ENCODE measurements around the gene PSMG4. TPM values are rescaled to one million over a fixed set of nuclear protein-coding genes. Genes with fewer than 3 reads are reported as not detected.

PSMG4 gene
- total RNA-seq, 1 experiment from 2014 or later = 35.0 TPM

DNA sequence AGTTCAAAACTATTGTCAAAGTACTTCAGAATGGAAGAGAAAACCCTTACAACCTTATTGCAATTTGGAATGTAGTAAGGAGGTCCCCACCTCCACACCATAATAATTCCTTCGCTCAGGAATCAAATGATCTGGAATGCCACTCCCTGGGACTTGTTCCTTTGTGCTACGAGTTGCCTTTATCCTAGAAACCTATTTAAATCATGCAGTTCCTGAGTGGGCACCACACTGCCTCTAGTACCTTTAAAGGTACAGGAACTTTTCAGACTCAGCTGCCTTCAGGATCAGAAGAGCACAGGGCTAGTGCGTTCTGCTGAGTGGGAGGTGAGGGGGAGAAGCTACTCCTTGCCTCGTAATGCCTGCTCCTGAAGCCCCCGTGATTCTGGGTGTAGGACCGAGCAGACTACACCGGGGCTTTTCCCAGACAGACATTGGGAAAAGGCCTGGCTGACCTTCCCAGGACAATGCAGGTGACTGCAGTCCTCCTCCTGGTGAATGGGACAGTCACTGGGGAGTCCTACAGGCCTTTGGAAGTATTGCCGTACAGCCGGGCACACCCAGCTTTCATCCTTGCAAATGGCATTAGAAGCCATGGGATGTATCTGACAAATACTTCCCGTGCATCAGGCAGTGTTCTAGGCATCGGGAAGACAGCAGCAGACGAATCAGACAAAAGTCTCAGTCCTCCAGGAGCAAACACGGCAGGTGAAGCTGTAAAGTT is 19.5 kb upstream of the PSMG4 start:
- no peaks in the 10 kb centered on the region for H4K20me1 ChIP-seq (ENCODE audit: insufficient read depth)
- no peak overlapping the region for H3K27ac ChIP-seq (ENCODE audit: low read depth, low read length)
- DNase-seq (ENCODE audit: low read depth, low spot score) (peak; percentile 49), ATAC-seq (peak; percentile 99)
- no peaks in the 10 kb centered on the region for H3K79me2 ChIP-seq (ENCODE audit: insufficient read depth, low read length)
- POLR2A ChIA-PET = interaction anchor here (1.1 to 1.3 kb wide), 2 partner anchors 20 to 77 kb away, joined by 3 read pairs; partner anchors contain the start of gene PSMG4
- H3K9ac ChIP-seq (ENCODE audit: low read length) = no peak overlapping the region
- H3K27me3 ChIP-seq (ENCODE audit: insufficient read depth, low read length) = no peaks in the 10 kb centered on the region
- CTCF ChIA-PET = interaction anchor here (2.3 kb wide), 1 partner anchor 12 kb away, joined by 7 read pairs; no protein-coding TSS in a partner anchor
- BruUV-seq (replicated peaks) = no TSS peak
- RAD21 ChIA-PET (ENCODE audit: low non-redundant PET in 1 of 2, low total read pairs in 2 of 2, uncharacterized antibody in 2 of 2, unreplicated experiment in 2 of 2) = no interaction called here
- peak; percentile 49; the same call in 1 of the 2 replicates for TF ChIP-seq RAD21 (IDR thresholded peaks at IDR 0.05; ENCODE audit: low read depth)
- TF ChIP-seq, protein P1, sequence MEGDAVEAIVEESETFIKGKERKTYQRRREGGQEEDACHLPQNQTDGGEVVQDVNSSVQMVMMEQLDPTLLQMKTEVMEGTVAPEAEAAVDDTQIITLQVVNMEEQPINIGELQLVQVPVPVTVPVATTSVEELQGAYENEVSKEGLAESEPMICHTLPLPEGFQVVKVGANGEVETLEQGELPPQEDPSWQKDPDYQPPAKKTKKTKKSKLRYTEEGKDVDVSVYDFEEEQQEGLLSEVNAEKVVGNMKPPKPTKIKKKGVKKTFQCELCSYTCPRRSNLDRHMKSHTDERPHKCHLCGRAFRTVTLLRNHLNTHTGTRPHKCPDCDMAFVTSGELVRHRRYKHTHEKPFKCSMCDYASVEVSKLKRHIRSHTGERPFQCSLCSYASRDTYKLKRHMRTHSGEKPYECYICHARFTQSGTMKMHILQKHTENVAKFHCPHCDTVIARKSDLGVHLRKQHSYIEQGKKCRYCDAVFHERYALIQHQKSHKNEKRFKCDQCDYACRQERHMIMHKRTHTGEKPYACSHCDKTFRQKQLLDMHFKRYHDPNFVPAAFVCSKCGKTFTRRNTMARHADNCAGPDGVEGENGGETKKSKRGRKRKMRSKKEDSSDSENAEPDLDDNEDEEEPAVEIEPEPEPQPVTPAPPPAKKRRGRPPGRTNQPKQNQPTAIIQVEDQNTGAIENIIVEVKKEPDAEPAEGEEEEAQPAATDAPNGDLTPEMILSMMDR (IDR thresholded peaks at IDR 0.05 in 2 of 3, conservative IDR thresholded peaks at IDR 0.05 in 1 of 3; ENCODE audit: borderline replicate concordance in 1 of 3, insufficient read depth in 1 of 3, low read depth in 2 of 3, low read length in 2 of 3) = peak in 2 of 3 experiments; percentile 56 to 73; a peak in 4 of 6 replicates
- no peak for TF ChIP-seq POLR2A (IDR thresholded peaks at IDR 0.05; ENCODE audit: borderline replicate concordance, extremely low read depth, insufficient read depth, insufficient read length)
- TF ChIP-seq SP1 (IDR thresholded peaks at IDR 0.05; ENCODE audit: low read depth) = no peak
- H3K9me3 ChIP-seq (ENCODE audit: control insufficient read depth in 1 of 2, insufficient read depth in 1 of 2, low read depth in 1 of 2, low read length in 2 of 2) = no peaks in the 10 kb centered on the region
- no peaks in the 10 kb centered on the region for H3K9me2 ChIP-seq (ENCODE audit: insufficient read depth)
- intact Hi-C loops (cut with micrococcal nuclease) = loop anchor here (1.0 kb wide), 1 partner anchor 113 kb away; no protein-coding TSS in a partner anchor
- H3K36me3 ChIP-seq (ENCODE audit: control insufficient read depth in 1 of 2, insufficient read depth in 2 of 2, low read length in 2 of 2) = no peaks in the 10 kb centered on the region
- H3K4me2 ChIP-seq (ENCODE audit: low read length) = no peak overlapping the region
- peak overlapping the region; percentile 30 for H2AFZ ChIP-seq (ENCODE audit: low read depth, low read length, poor library complexity, severe bottlenecking)
- peaks cover 0 to 5% of the 10 kb centered on the region in 2 experiments; a peak in 1 of 4 replicates for H3K4me1 ChIP-seq (ENCODE audit: control insufficient read depth in 1 of 2, insufficient read depth in 2 of 2, low read length in 2 of 2)
- no peak overlapping the region for H3K4me3 ChIP-seq (replicated peaks in 1 of 2; ENCODE audit: low read depth in 1 of 2, low read length in 2 of 2)

DNA sequence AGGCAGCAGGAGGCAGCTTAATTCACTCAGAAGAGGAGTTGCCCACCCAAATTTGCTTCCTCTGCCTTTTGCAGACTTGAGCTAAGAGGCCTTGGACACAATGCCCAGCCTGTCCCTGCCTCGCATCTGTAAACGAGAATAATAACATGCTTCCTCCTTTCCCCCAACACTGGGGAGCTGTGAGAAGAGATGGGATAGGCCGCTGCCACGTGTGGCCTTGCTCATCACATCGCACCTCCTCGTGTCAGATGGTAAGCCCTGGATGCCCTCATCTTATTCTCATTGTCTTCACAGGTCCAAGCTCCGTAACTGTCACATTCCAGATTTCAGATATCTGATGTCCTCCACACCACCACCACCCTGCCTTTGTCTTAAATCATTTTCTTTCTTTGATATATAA is 18.2 kb upstream of the PSMG4 start:
- no peaks in the 10 kb centered on the region for H3K36me3 ChIP-seq (ENCODE audit: control insufficient read depth in 1 of 2, insufficient read depth in 2 of 2, low read length in 2 of 2)
- intact Hi-C loops (cut with micrococcal nuclease) = no loop called here
- no peak overlapping the region for H3K27ac ChIP-seq (ENCODE audit: low read depth, low read length)
- H3K27me3 ChIP-seq (ENCODE audit: insufficient read depth, low read length) = no peaks in the 10 kb centered on the region
- H3K4me2 ChIP-seq (ENCODE audit: low read length) = no peak overlapping the region
- no peak for DNase-seq (ENCODE audit: low read depth, low spot score)
- H3K4me1 ChIP-seq (ENCODE audit: control insufficient read depth in 1 of 2, insufficient read depth in 2 of 2, low read length in 2 of 2) = peaks cover 0 to 5% of the 10 kb centered on the region in 2 experiments; a peak in 1 of 4 replicates
- ChIA-PET POLR2A (interaction anchor here (0.6 kb wide), 1 partner anchor 8 kb away, joined by 4 read pairs; no protein-coding TSS in a partner anchor), CTCF (interaction anchor here (2.3 kb wide), 1 partner anchor 11 kb away, joined by 7 read pairs; no protein-coding TSS in a partner anchor), RAD21 (ENCODE audit: low non-redundant PET in 1 of 2, low total read pairs in 2 of 2, uncharacterized antibody in 2 of 2, unreplicated experiment in 2 of 2) (no interaction called here)
- no peak overlapping the region for H2AFZ ChIP-seq (ENCODE audit: low read depth, low read length, poor library complexity, severe bottlenecking)
- H3K9me2 ChIP-seq (ENCODE audit: insufficient read depth) = no peaks in the 10 kb centered on the region
- no peaks in the 10 kb centered on the region for H3K79me2 ChIP-seq (ENCODE audit: insufficient read depth, low read length)
- no TSS peak for BruUV-seq (replicated peaks)
- H3K4me3 ChIP-seq (replicated peaks in 1 of 2; ENCODE audit: low read depth in 1 of 2, low read length in 2 of 2) = no peak overlapping the region
- no peaks in the 10 kb centered on the region for H3K9me3 ChIP-seq (ENCODE audit: control insufficient read depth in 1 of 2, insufficient read depth in 1 of 2, low read depth in 1 of 2, low read length in 2 of 2)
- no peak for ATAC-seq
- H3K9ac ChIP-seq (ENCODE audit: low read length) = no peak overlapping the region
- no peaks in the 10 kb centered on the region for H4K20me1 ChIP-seq (ENCODE audit: insufficient read depth)
- no peak for TF ChIP-seq ZFX (IDR thresholded peaks at IDR 0.05)
- TF ChIP-seq, protein P2, sequence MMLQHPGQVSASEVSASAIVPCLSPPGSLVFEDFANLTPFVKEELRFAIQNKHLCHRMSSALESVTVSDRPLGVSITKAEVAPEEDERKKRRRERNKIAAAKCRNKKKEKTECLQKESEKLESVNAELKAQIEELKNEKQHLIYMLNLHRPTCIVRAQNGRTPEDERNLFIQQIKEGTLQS (IDR thresholded peaks at IDR 0.05) = no peak
- no peak for TF ChIP-seq ELF1 (IDR thresholded peaks at IDR 0.05; ENCODE audit: borderline replicate concordance, low read depth)
- TF ChIP-seq ZNF274 (IDR thresholded peaks at IDR 0.05; ENCODE audit: low read depth, low read length) = no peak
- no peak for TF ChIP-seq SRF (IDR thresholded peaks at IDR 0.05; ENCODE audit: low read depth)
- no peak for TF ChIP-seq SIN3A (IDR thresholded peaks at IDR 0.05; ENCODE audit: low read depth)
- TF ChIP-seq POLR2A (IDR thresholded peaks at IDR 0.05; ENCODE audit: borderline replicate concordance, extremely low read depth, insufficient read depth, insufficient read length) = no peak
- TF ChIP-seq, protein P1 (IDR thresholded peaks at IDR 0.05 in 2 of 3, conservative IDR thresholded peaks at IDR 0.05 in 1 of 3; ENCODE audit: borderline replicate concordance in 1 of 3, insufficient read depth in 1 of 3, low read depth in 2 of 3, low read length in 2 of 3) = no peak
- no peak for TF ChIP-seq JUND (IDR thresholded peaks at IDR 0.05)
- no peak for TF ChIP-seq EZH2phosphoT487 (IDR thresholded peaks at IDR 0.05; ENCODE audit: borderline replicate concordance)
